Measurements from ENCODE around the gene VAV1.

GRCh38 chr19:6861683-6862286 lies 89.3 kb downstream of the VAV1 start:
- no peak for TF ChIP-seq CTCF (IDR thresholded peaks at IDR 0.05; ENCODE audit: extremely low read depth in 1 of 2, insufficient read depth in 1 of 2, low read depth in 1 of 2, low read length in 2 of 2)
- TF ChIP-seq POLR2AphosphoS5 (IDR thresholded peaks at IDR 0.05; ENCODE audit: insufficient read depth, low read depth, low read length) = no peak
- no peak for TF ChIP-seq EZH2 (IDR thresholded peaks at IDR 0.05; ENCODE audit: borderline replicate concordance, low read depth, low read length, severe bottlenecking)
- TF ChIP-seq MAX (IDR thresholded peaks at IDR 0.05; ENCODE audit: insufficient read depth, insufficient read length) = no peak
